GDM1 (cell line): ENCODE results near the gene RAB41.
"Not testable (repeated sequence)": the region's sequence is repeated elsewhere in the genome, so short reads cannot be mapped to it uniquely, and the experiment has no call there.

Experiments used
- DNase-seq: peaks from one replicate; lab custom pipeline; 2025; lab: John Stamatoyannopoulos, UW

Gene RAB41

DNA sequence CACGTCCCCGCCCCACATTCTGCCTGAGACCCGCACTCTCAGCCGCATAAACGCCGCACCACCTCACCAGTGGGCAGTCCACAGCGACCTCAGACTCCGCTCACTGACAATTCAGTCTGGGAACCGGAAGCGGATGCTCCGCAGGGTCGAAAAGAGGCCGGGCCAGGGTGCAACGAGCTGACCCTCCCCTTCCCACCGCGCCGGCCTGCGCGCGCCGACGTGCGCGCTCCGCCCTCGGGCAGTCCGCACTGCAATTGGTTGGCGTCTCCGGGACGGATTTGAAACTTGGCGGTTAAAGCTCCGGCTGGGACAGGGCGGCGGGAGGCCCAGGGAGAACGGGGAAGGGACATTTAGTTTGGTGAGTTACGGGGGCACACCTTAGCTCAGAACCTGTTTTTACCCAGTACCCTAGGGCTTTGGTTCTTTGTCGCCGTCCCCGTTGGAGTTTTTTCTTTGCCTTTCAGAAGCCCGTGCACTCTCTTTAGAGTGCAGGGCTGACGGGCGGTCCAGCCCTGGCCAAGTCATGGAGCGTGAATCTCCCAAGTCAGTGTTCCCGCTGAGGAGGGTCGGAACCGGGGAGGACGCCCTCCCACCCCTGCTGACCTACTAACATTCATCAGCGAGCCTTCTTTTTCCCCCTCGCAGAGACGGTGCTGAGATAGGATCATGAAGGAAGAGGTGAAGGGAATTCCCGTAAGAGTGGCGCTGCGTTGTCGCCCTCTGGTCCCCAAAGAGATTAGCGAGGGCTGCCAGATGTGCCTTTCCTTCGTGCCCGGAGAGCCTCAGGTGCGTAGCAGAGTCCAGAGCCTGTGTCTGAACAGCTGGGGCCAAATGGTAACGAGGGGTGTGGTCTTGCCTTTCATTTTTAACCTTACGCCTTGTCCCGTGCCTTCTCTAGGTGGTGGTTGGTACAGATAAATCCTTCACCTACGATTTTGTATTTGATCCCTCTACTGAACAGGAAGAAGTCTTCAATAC is 8.1 kb downstream of the RAB41 start, which contains the start of the genes KIF4A and PDZD11:
KIF4A (plus strand) TSS at position 312 of the 978 bp plus-strand sequence; CDS start at position 667, 355 bp downstream.
PDZD11 (minus strand) TSS at position 135 of the 978 bp plus-strand sequence. CDS start 586 bp downstream, outside the sequence.
- DNase-seq: peak; percentile 66

DNA sequence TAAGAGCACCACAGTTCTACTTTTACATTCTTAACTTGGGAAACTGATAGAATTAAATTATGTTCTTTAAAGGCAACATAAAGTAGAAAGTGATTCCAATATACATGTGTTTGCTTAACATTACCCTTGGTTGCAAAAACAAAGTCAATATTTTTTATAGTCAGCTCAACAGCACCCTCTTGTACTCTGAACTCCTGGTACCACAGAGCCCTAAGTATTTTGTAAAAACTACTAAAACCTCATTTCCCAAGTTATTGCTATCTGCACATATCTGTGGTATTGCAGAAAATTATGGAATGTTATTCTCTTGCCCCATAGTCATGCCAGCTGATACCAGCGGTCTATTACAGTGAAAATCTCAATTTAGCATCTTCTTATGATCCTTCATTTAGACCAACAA is 10.8 kb downstream of the RAB41 start:
- DNase-seq: no peak

DNA sequence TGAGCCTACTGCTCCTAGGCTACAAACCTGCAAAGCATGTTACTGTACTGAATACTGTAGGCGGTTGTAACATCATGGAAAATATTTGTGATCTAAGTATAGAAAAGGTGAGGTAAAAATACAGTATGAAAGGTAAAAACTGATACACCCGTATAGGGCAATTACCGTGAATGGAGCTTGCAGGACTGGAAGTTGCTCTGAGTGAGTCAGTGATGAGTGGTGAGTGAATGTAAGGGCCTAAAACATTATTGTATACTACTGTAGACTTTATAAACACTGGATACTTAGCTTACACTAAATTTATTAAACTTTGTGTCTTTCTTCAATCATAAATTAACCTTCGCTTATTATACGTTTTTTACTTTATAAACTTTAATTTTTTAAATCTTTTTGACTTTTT is 11.6 kb downstream of the RAB41 start:
- no peak for DNase-seq

DNA sequence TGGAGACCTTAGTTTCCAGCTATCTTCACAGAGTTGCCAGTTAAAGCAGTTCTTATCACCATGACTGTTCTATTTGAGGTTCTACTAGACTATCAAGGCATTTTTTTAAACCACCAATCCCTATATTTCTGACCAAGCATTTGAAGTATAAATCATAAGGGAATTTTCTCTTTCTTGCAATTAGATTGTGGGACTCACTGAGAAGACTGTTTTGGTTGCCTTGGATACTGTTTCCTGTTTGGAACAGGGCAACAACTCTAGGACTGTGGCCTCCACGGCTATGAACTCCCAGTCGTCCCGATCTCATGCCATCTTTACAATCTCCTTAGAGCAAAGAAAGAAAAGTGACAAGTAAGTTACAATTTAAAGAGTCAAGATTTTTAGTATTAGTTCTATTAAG is 19.7 kb downstream of the RAB41 start:
- DNase-seq: no peak

DNA sequence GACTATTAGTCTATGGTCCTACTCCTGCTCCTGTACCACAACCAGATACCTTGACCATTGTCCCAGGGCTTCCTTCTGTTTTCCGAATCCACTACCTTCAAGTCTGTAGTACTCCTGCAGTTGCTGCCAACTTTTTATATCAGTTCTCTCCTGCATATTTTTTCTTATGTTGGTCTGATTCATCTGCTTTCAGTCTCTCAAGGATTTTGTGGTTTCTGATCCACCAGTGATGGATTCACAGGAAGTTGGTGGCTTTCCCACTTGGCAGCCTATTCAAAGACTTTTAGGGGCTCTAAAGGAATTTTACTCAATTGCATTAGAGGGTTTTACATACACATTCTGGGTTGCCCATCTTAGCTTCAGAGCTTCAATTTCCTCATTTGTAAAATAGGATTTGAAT is 31.5 kb downstream of the RAB41 start:
- DNase-seq: no peak

DNA sequence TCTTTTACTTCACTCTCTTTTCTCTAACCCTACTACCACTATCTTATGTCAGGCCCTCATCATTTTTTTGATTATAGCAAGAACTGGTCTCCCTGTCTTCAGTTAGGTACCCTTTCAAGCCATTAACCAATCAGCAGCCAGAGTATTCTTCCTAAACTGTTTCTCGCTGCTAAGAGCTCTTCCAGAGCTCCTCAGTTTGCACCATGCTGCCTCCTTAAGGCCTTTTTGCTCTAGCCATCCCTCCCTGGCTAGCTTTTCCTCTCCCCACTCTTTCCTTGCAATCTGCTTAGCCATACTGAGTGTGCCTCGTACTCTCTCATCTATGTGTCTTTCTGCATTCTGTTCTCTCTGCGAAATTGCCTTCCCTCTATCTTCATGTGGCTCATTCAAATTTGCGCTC is 40.8 kb downstream of the RAB41 start:
- no peak for DNase-seq

DNA sequence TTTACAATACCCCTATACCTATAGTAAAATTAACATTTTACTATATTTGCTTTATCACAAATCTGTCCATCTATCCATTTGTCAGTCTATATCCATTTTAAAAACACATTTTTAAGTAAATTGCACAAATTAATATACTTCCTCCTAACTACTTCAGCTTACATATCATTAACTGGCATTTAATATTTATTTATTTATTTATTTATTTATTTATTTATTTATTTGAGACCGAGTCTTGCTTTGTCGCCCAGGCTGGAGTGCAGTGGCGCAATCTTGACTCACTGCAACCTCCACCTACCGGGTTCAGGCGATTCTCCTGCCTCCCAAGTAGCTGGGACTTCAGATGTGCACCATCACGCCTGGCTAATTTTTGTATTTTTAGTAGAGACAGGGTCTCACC is 41.7 kb downstream of the RAB41 start:
- DNase-seq: not testable (repeated sequence)

DNA sequence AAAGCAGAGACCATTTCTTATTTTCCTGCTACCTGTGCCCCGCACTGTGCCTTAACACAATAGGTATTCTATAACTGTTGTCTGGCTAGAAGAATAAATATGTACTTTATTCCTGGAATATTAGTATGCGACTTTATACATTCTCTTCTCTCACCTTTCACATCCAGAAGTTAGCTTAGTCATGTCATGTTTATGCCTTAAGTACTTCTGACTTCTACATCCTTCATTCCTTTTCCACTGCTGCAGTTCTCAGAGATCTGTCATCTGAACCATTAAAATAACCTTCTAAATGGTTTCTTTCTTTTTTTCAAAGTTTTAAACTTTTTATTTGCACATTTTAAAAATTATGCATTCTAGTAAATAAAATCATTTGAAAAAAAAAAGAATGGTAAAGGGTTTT is 42.4 kb downstream of the RAB41 start:
- no peak for DNase-seq

DNA sequence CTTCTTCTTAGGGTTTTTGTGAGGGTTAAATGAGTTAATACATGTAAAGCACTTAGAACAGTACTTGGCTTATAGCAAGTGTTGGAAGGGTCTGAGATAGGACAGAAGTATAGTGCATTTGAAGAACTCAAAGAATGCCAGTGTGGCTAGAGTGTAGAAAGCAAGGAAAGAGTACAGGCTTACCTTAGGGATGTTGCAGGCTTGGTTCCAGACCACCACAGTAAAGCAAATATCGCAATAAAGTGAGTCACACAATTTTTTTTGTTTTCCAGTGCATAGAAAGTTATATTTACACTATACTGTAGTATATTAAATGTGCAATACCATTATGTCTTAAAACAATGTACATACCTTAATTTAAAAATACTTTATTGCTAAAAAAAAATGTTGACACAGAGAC is 49.2 kb downstream of the RAB41 start:
- no peak for DNase-seq

DNA sequence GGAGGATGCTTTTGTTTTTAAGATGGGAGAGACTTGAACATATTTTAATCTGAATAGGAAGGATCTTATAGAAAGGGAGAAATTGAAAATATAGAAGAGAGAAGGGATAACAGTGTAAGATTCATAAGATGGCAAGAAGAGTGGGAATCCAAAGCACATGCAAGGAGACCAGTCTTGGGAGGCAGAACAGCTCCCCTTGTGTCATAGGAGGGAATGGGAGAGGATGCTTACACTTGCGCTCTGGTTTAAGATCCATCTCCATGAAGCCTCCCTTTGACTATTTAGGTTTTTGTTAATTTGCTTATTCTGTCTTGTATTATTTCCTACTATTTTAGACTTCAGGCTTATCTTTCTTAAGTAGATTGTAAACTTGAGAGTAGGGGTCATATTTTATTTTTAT is 50.6 kb downstream of the RAB41 start:
- DNase-seq: no peak
